ENCODE data around the gene PAGE4.

PAGE4 gene

GRCh38 chrX:49829016-49829415 is at the start of gene PAGE4:
TSS of gene PAGE4 (plus strand) at chrX:49829303. CDS start at chrX:49830429, 1,126 bp downstream.
- no peak for DNase-seq

- no peak for DNase-seq
Measured at GRCh38 chrX:49784747-49785280, 44.3 kb upstream of the PAGE4 start.

- no peak for DNase-seq
Measured at GRCh38 chrX:49792376-49792775, 36.7 kb upstream of the PAGE4 start.

GRCh38 chrX:49793686-49794085 is 35.4 kb upstream of the PAGE4 start:
- DNase-seq = no peak

GRCh38 chrX:49799828-49800227 is 29.3 kb upstream of the PAGE4 start:
- DNase-seq = no peak

- no peak for DNase-seq
Measured at GRCh38 chrX:49809891-49810632, 19.0 kb upstream of the PAGE4 start.

GRCh38 chrX:49812177-49812576 is 16.9 kb upstream of the PAGE4 start:
- DNase-seq = no peak

GRCh38 chrX:49816435-49816834 is 12.7 kb upstream of the PAGE4 start:
- no peak for DNase-seq

- DNase-seq = peak in 1 of 2 experiments; percentile 37
Measured at GRCh38 chrX:49838374-49838773, 9.3 kb downstream of the PAGE4 start.

GRCh38 chrX:49840679-49841078 is 11.6 kb downstream of the PAGE4 start:
- peak; percentile 59 to 77 for DNase-seq

GRCh38 chrX:49842621-49843020 is 13.5 kb downstream of the PAGE4 start:
- DNase-seq = no peak

GRCh38 chrX:49844611-49845010 is 15.5 kb downstream of the PAGE4 start:
- peak in 1 of 2 experiments; percentile 0 for DNase-seq

GRCh38 chrX:49845701-49846403 is 16.7 kb downstream of the PAGE4 start:
- no peak for DNase-seq

GRCh38 chrX:49846522-49846921 is 17.4 kb downstream of the PAGE4 start:
- no peak for DNase-seq

- DNase-seq = no peak
Measured at GRCh38 chrX:49848275-49848674, 19.2 kb downstream of the PAGE4 start.

GRCh38 chrX:49850028-49850427 is 20.9 kb downstream of the PAGE4 start:
- peak; percentile 3 to 8 for DNase-seq

- no peak for DNase-seq
Measured at GRCh38 chrX:49853661-49854060, 24.6 kb downstream of the PAGE4 start.

- DNase-seq = no peak
Measured at GRCh38 chrX:49856819-49857218, 27.7 kb downstream of the PAGE4 start.

GRCh38 chrX:49858341-49858740 is 29.2 kb downstream of the PAGE4 start:
- no peak for DNase-seq

GRCh38 chrX:49859491-49859890 is 30.4 kb downstream of the PAGE4 start:
- no peak for DNase-seq

- DNase-seq = no peak
Measured at GRCh38 chrX:49860867-49861535, 31.9 kb downstream of the PAGE4 start.

- no peak for DNase-seq
Measured at GRCh38 chrX:49862093-49862492, 33.0 kb downstream of the PAGE4 start.

GRCh38 chrX:49868739-49869138 is 39.6 kb downstream of the PAGE4 start:
- DNase-seq = no peak

GRCh38 chrX:49876750-49877149 is 47.6 kb downstream of the PAGE4 start:
- peak; percentile 3 to 54 for DNase-seq
